DMS79 (cell line): Measurements from ENCODE around the gene SIPA1L3.
"Not testable (repeated sequence)": the region's sequence is repeated elsewhere in the genome, so short reads cannot be mapped to it uniquely, and the experiment has no call there.

ENCODE experiments used
- DNase-seq: peaks from one replicate; lab custom pipeline; 2025; lab: John Stamatoyannopoulos, UW

The SIPA1L3 gene

GRCh38 chr19:38071054-38071453 lies 164.0 kb downstream of the SIPA1L3 start:
- DNase-seq: not testable (repeated sequence)

DNA sequence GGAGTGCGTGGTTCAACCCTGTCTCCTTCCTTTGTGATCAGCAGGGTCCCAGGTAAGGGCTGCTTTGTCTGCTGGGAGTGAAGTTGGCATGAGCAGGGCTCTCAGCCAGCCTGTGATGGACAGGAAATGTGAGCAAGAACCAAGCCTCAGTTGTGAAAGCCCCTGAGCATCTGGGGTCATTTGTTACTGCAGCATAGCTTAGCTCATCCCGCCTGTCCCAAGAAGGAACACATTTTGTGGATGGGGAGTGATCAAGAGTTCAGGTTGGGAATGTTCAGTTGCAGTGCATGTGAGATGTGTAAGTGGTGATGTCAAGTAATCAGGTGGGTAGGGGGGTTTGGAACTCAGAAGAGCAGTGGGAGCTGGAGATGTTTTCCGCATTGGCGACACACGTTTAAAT lies 164.6 kb downstream of the SIPA1L3 start:
- no peak for DNase-seq

GRCh38 chr19:38072776-38073750 lies 166.1 kb downstream of the SIPA1L3 start:
- DNase-seq: no peak

DNA sequence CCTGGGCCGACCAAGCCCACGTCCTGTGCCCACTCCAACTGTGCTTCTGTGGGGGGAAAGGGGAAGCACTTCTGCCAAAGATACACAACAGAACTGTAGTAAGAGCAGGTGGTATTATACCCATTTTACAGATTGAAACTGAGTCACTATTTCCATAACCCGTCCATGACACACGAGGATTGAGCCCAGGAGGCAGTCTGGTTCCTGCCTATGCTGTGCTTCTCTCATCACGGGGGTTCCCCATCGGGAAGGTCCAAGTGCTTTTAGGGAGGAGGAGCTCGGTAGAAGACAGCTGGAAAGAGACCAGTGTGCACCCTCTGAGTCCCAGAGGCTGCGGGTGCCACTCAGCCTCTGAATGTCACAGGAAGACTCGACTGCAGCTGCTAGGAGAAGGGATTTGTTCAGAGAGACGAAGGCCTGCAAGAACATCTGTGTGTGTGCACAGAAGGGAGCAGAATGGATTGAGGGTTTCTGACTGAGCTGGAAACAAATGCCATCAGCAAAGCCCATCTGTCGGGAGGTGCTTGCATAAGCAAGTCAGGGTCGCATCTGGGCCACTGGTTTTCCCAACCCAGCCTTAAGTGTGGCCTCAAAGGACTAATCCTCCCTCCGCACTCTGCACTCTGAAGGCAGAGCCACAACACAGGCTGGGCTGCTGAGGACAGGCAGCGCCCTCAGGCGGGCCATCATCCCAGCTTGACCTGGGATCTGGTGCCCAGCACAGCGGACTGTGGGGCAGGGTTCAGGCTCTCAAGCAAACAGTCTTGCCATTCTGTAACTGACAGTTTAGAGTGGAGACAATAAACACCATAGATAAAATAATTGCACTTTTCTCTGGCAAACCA lies 167.1 kb downstream of the SIPA1L3 start:
- no peak for DNase-seq

GRCh38 chr19:38076337-38076736 lies 169.3 kb downstream of the SIPA1L3 start:
- DNase-seq: peak; percentile 85

DNA sequence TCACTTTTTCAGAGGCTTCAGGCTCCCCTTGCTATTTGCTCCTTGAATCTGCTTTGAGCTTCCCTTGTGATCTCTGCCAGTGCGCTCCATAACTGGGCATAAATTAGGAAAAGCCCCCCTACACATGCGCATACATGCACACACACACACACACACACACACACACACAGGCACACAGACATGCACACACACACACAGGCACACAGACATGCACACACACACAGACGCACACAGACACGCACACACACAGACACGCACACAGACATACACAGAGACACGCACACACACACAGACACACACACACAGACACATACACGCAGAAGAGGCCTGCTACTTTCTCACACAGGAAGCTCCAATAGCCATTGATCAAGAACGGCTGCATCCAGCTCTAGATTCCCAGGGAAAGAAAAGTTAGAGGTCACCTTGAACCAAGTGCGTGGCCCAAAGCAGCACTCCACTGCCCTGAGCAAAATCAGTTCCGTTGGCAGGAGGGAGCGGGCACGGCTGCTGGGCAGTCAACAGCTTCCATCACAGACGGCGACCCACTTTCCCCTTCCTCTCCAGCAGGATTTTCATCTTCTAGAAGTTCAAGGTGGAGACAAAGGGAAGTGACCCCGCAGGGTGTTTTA lies 171.4 kb downstream of the SIPA1L3 start:
- DNase-seq: no peak

GRCh38 chr19:38079926-38080380 lies 172.9 kb downstream of the SIPA1L3 start:
- peak; percentile 40 for DNase-seq

DNA sequence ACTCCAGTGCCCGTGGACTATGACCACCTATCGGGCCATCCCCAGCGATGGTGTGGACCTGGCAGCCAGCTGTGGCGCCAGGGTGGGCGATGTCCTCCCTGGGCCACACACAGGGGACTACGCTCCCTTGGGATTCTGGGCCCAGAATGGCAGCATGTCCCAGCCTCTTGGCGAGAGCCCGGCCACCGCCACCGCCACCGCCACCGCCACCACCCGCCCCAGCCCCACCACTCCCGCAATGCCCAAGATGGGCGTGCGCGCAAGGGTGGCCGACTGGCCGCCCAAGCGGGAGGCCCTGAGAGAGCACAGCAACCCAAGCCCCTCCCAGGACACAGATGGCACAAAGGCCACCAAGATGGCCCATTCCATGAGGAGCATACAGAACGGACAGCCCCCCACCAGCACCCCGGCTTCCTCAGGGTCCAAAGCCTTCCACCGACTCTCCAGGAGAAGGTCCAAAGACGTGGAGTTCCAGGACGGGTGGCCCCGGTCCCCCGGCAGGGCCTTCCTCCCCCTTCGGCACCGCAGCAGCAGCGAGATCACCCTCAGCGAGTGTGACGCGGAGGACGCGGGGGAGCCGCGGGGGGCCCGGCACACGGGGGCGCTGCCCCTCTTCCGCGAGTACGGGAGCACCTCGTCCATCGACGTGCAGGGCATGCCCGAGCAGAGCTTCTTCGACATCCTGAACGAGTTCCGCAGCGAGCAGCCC lies 174.7 kb downstream of the SIPA1L3 start:
- no peak for DNase-seq

- DNase-seq: no peak
These were observed 175.5 kb downstream of the SIPA1L3 start for GRCh38 chr19:38082256-38083118.

GRCh38 chr19:38084196-38084595 lies 177.2 kb downstream of the SIPA1L3 start:
- DNase-seq: no peak

DNA sequence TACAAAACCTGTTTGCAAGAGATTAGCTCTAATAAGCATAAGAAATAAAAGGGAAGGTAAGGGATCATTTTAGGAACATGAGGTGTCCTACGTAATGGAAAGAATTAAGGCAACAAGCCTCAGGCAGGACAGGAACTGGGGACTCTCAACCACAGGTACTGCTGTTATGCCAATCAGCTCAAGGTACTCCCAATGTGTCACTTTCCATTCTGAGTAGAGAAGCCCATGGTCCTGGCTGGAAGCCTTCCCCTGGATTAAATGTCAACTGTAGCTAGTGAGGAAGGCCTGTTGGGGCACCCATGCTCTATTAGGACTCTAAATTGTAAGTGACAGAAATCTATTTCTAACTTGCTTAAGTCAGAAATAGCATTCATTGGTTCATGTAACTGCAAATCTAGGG lies 182.4 kb downstream of the SIPA1L3 start:
- DNase-seq: no peak

DNA sequence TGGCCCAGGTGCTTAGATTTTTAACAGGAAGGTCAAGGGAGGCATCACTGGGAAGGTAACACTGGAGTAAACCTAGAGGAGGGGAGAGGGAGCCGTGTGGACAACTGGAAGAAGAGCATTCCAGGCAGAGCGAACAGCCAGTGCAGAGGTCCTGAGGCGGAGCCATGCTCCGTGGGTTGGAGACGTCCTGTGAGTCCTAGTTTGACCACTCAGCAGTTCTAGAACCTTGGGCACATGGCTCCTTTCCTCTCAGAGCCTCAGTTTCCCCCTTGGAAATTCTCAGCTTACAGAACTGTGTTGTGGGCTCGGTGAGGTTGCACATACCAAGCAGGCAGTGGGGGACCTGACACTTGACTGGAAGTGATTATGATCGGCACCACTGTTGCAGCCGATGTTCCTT lies 186.1 kb downstream of the SIPA1L3 start:
- no peak for DNase-seq

DNA sequence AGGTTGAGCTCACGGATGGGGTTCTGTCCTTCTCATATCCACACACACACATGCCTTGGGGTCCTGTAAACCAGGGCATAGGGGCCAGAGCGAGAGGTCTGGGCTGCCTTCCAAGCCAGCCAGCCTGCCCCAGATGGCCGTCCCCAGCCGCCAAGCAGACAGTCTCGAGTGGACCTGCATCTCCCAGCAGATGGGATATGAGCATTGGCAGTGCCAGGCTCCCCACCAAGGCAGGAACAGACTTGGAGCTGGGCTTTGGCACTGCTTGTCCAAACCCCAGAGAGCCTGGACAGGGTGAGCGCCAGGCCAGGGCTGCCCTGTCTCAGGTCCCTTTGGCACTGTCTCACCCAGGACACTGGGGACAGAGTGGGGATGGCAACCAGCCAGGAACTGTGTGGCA lies 186.6 kb downstream of the SIPA1L3 start:
- peak; percentile 34 for DNase-seq

DNA sequence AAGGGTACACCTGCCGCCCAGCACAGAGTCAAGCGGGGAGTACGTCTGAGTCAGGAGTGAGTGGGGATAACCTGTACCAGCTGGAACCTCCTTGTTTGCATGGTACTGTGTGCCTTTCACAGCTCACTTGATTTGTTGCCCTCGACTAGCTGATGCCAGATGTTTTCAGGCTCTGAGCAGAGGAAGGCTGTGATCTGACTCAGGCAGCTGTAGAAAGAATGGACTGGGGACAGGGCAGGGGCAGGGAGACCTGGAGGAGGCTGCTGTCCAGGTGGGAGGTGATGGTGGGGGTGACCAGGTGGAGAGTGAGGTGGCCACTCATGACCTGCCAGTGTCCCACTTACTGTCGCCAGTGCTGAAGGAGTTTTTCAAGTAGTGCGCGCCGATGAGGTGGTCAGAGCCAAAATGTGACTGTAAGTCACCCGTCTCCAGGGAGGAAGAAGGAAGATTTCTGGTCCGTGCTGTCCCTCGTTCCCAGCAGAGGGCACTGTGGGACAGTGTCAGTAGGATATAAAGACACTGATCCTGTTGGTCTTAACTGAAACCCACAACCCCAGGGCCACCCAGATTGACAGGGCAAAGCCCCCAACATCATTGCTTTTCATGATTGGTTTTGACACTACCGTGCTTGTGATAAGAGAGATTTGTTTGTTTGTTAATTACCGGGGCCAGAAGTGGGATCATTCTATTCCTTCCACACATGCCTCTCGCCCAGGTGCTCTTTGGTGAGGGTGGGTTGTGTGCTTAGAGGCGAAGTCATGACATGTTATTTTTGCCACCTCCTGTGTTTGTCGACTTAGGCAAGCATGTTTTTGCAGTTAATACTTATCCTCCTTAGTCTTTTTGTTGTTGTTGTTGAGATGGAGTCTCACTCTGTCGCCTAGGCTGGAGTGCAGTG lies 188.7 kb downstream of the SIPA1L3 start:
- DNase-seq: peak; percentile 86

DNA sequence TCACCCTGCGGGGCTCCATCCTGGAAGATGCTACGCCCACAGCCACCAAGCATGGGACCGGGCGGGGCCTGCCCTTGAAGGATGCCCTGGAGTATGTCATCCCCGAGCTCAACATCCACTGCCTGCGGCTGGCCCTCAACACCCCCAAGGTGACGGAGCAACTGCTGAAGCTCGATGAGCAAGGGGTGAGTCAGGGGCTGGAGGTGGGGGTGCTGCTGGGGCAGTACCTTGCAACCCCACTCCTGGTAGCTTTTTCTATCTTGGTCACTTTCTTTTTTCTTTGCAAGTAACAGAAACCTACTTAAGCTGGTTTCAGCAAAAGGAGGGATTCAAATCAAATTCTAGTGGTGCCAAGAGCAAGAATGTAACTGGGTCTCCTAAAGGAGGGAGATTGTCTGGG lies 193.0 kb downstream of the SIPA1L3 start:
- no peak for DNase-seq

DNA sequence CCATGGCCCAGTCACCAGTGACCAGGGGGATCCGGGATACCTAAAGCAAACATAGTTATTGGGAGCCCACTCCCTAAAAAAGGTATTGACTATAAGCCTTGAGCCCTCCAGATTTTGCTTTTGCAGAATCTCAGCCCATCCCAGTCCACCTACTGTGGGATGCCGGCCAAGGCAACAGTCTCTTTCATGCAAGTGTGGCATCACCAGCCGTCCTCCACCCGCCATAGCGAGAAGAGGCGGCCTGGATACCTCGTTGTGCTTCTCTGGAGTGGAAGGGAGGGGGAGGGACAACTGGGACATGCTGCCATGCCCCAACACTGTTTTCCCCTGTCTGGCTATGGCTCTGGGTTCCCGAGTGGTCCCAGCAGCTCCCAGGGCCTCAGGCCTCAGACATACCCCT lies 193.6 kb downstream of the SIPA1L3 start:
- no peak for DNase-seq

DNA sequence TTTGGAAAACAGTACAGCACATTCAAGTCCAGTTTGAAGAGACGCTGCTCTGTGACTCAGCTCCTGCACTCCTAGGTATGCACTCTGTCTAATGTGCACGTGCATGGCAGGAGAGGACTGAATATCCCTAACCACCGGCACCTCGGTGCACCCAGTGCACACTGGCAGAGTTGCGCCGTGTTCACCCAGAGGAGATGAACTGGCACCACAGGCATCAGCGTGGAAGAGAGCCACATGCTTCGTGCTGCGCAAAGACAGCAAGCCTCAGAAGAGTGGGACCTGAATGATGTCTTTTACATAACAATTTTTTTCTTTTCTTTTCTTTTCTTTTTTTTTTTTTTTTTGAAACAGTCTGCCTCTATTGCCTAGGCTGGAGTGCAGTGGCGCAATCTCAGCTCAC lies 194.7 kb downstream of the SIPA1L3 start:
- DNase-seq: no peak

DNA sequence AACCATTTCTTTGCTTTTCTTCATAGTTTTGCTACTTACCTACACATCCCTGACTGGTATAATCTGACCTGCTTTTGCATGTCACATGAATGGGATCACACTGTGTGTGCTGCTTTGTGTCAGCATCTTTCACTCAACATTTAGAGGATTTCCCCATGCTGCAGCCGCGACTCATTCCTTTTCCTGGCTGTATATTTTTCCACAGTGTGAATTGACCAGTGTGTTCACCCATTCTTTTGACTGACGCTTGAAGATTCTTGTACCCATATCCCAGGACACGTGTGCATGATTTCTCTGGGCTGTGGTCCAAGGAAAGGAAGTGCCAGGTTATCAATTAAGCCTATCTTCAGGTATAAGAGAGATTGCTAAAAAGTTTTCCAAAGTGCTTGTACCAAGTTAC lies 198.6 kb downstream of the SIPA1L3 start:
- no peak for DNase-seq

DNA sequence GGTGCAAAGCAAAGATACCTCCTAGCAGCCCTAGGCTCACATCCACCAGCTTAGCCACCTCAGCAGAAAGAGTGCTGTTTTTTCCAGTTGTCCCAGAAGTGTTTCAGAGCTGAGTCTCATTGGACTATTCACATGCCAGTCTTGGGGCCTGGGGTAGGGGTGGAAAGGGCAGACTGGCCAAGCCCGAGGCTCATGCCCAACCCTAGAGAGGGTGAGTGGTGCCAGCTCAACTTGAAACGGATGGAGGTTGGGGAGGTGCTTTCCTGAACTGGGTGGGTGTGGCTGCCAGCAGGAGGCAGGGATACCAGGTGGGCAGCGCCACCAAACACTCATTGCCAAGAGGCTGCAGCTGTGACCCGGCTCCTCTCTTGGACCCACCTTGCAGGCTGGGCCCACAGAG lies 200.1 kb downstream of the SIPA1L3 start:
- DNase-seq: no peak

DNA sequence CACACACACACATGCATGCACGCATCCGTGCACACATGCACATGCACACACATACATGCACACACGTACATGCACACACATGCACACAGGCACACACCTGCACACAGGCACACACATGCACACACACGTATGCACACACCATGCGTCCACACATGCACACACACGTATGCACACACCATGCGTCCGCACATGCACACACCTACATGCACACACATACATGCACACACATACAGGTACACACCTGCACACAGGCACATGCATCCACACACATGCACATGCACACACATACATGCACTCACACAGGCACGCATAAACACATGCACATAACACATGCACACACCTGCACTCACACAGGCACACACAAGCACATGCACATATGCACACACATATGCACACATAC lies 204.9 kb downstream of the SIPA1L3 start:
- DNase-seq: no peak
